Right forelimb (tissue), 1 donor: ENCODE data around the gene CATSPERZ.
"Not testable (repeated sequence)": the region's sequence is repeated elsewhere in the genome, so short reads cannot be mapped to it uniquely, and the experiment has no call there.

Experiments
- DNase-seq: peaks from one replicate; pipeline ENCODE4 v3.0.0-alpha.2; 2018

CATSPERZ gene

GRCh38 chr11:64321026-64321425, 20.9 kb downstream of the CATSPERZ start:
- no peak for DNase-seq

- DNase-seq: no peak
These were observed 21.4 kb downstream of the CATSPERZ start for GRCh38 chr11:64321533-64321932.

- no peak for DNase-seq
These were observed 22.7 kb downstream of the CATSPERZ start for GRCh38 chr11:64322925-64323260.

- DNase-seq: no peak
These were observed 23.2 kb downstream of the CATSPERZ start for GRCh38 chr11:64323373-64323772.

- not testable (repeated sequence) for DNase-seq
These were observed 23.8 kb downstream of the CATSPERZ start for GRCh38 chr11:64323984-64324383.

- no peak for DNase-seq
These were observed 24.7 kb downstream of the CATSPERZ start for GRCh38 chr11:64324692-64325469.

GRCh38 chr11:64327375-64327774, 27.2 kb downstream of the CATSPERZ start:
- DNase-seq: no peak

- no peak for DNase-seq
These were observed 27.8 kb downstream of the CATSPERZ start for GRCh38 chr11:64327993-64328392.

GRCh38 chr11:64330888-64331287, 30.7 kb downstream of the CATSPERZ start:
- no peak for DNase-seq

- DNase-seq: no peak
These were observed 31.6 kb downstream of the CATSPERZ start for GRCh38 chr11:64331569-64332371.

- no peak for DNase-seq
These were observed 33.4 kb downstream of the CATSPERZ start for GRCh38 chr11:64333556-64333955.

- DNase-seq: no peak
These were observed 34.9 kb downstream of the CATSPERZ start for GRCh38 chr11:64334764-64335735.

GRCh38 chr11:64337538-64338249, 37.5 kb downstream of the CATSPERZ start:
- DNase-seq: no peak

- DNase-seq: no peak
These were observed 38.6 kb downstream of the CATSPERZ start for GRCh38 chr11:64338716-64339115.

- no peak for DNase-seq
These were observed 39.1 kb downstream of the CATSPERZ start for GRCh38 chr11:64339286-64339685.

GRCh38 chr11:64339754-64340408, 39.7 kb downstream of the CATSPERZ start, which contains the start of gene CCDC88B:
Gene CCDC88B (plus strand): TSS chr11:64340204. CDS start chr11:64340267, 63 bp downstream.
- DNase-seq: no peak

GRCh38 chr11:64340671-64341335, 40.6 kb downstream of the CATSPERZ start:
- DNase-seq: no peak

- DNase-seq: no peak
These were observed 41.3 kb downstream of the CATSPERZ start for GRCh38 chr11:64341429-64341828.

GRCh38 chr11:64341851-64342791, 42.0 kb downstream of the CATSPERZ start:
- DNase-seq: peak; percentile 85
